Endothelial cell (in vitro differentiated cells): Measurements from ENCODE around the gene FCRLA. TPM values are rescaled to one million over a fixed set of nuclear protein-coding genes. Genes with fewer than 3 reads are reported as not detected.

Source experiments
- DNase-seq: peaks from one replicate; pipeline ENCODE4 v3.0.0; 2021; ENCODE audit warnings: low spot score
- H3K27ac Mint-ChIP-seq: one replicate; pipeline ENCODE4 v1.8.0; 2021; ENCODE audit warnings: mixed read lengths, inconsistent platforms; ENCODE audit not compliant: unreplicated experiment
- H3K27me3 Mint-ChIP-seq: one replicate; pipeline ENCODE4 v1.8.0; 2021; ENCODE audit warnings: mild to moderate bottlenecking, moderate library complexity, mixed read lengths, inconsistent platforms; ENCODE audit not compliant: unreplicated experiment
- H3K36me3 Mint-ChIP-seq: one replicate; pipeline ENCODE4 v1.8.0; 2021; ENCODE audit warnings: mild to moderate bottlenecking, low read depth, mixed read lengths, inconsistent platforms; ENCODE audit not compliant: unreplicated experiment
- H3K4me1 Mint-ChIP-seq: one replicate; pipeline ENCODE4 v1.8.0; 2021; ENCODE audit warnings: mild to moderate bottlenecking, mixed read lengths, inconsistent platforms; ENCODE audit not compliant: unreplicated experiment
- H3K4me3 Mint-ChIP-seq: one replicate; pipeline ENCODE4 v1.8.0; 2021; ENCODE audit warnings: mild to moderate bottlenecking, mixed read lengths, inconsistent platforms; ENCODE audit not compliant: unreplicated experiment
- H3K9me3 Mint-ChIP-seq: one replicate; pipeline ENCODE4 v1.8.0; 2021; ENCODE audit warnings: mixed read lengths, inconsistent platforms; ENCODE audit not compliant: unreplicated experiment
- CTCF ChIP-seq: fragments of 200-600 bp; sonication (generic); IDR thresholded peaks from one replicate; pipeline ENCODE4 v1.5.0; 2021; ENCODE audit warnings: antibody characterized with exemption; ENCODE audit not compliant: unreplicated experiment
- total RNA-seq: library from RNA; stranded (reverse); fragmentation: NEBNext Ultra II Directional; extraction: Animal tissue kit (Norgen Biotek cat#: 25700); gene quantifications from one replicate; pipeline ENCODE4 v1.2.1, GENCODE V29; 2021; ENCODE audit not compliant: unreplicated experiment

FCRLA gene
- total RNA-seq, 1 donor from 2014 or later: not detected

- no peaks in the 10 kb centered on the region for H3K4me1 Mint-ChIP-seq
- H3K27me3 Mint-ChIP-seq: peaks cover 8% of the 10 kb centered on the region
- H3K36me3 Mint-ChIP-seq: no peaks in the 10 kb centered on the region
- no peaks in the 10 kb centered on the region for H3K9me3 Mint-ChIP-seq
- TF ChIP-seq CTCF: no peak
- no peak overlapping the region for H3K27ac Mint-ChIP-seq
- no peak for DNase-seq
- no peak overlapping the region for H3K4me3 Mint-ChIP-seq
Observed at GRCh38 chr1:161719325-161719611, 12.2 kb downstream of the FCRLA start.

GRCh38 chr1:161720422-161720821, 13.4 kb downstream of the FCRLA start:
- Mint-ChIP-seq H3K4me3 (no peak overlapping the region), H3K4me1 (peaks cover 6% of the 10 kb centered on the region), H3K36me3 (no peaks in the 10 kb centered on the region), H3K9me3 (no peaks in the 10 kb centered on the region), H3K27ac (no peak overlapping the region), H3K27me3 (peaks cover 13% of the 10 kb centered on the region)
- TF ChIP-seq CTCF: no peak
- DNase-seq: no peak

GRCh38 chr1:161720956-161721737, 14.1 kb downstream of the FCRLA start, which contains the start of gene FCRLB:
TSS of gene FCRLB (plus strand) at chr1:161721544. CDS start at chr1:161722673, 1,129 bp downstream.
- H3K27me3 Mint-ChIP-seq: peaks cover 16% of the 10 kb centered on the region
- DNase-seq: no peak
- no peak within 1 kb of the TSS for H3K27ac Mint-ChIP-seq
- H3K4me1 Mint-ChIP-seq: peaks cover 12% of the 10 kb centered on the region
- no peak for TF ChIP-seq CTCF
- no peaks in the 10 kb centered on the region for H3K36me3 Mint-ChIP-seq
- no peak within 1 kb of the TSS for H3K4me3 Mint-ChIP-seq
- H3K9me3 Mint-ChIP-seq: no peaks in the 10 kb centered on the region

GRCh38 chr1:161721738-161722343, 14.8 kb downstream of the FCRLA start:
- DNase-seq: no peak
- H3K27me3 Mint-ChIP-seq: peaks cover 16% of the 10 kb centered on the region

More at GRCh38 chr1:161721738-161722343, 14.8 kb downstream of the FCRLA start:
- H3K4me3 Mint-ChIP-seq: no peak overlapping the region
- no peaks in the 10 kb centered on the region for H3K36me3 Mint-ChIP-seq
- no peak overlapping the region for H3K27ac Mint-ChIP-seq
- no peaks in the 10 kb centered on the region for H3K9me3 Mint-ChIP-seq
- peaks cover 12% of the 10 kb centered on the region for H3K4me1 Mint-ChIP-seq
- TF ChIP-seq CTCF: no peak
